Naive B cell (primary cell): Measurements from ENCODE around the gene PVALEF. TPM values are rescaled to one million over a fixed set of nuclear protein-coding genes. Genes with fewer than 3 reads are reported as not detected.
"Not testable (repeated sequence)": the region's sequence is repeated elsewhere in the genome, so short reads cannot be mapped to it uniquely, and the experiment has no call there.

Source experiments
- ATAC-seq, 2 donors: fragments of 150-1000 bp; cut with Tn5 transposase; 2 replicates each; pipeline ENCODE4 v1.10.0; 2021; ENCODE audit warnings: low read depth in 2 of 2, mild to moderate bottlenecking in 2 of 2, moderate library complexity in 2 of 2
- DNase-seq: peaks from one replicate; pipeline ENCODE4 v3.0.0; 2022
- H3K27ac Mint-ChIP-seq, 6 donors: one replicate each; pipeline ENCODE4 v1.8.0; 2020 to 2022; ENCODE audit warnings: mild to moderate bottlenecking in 6 of 6, mixed read lengths in 6 of 6, moderate library complexity in 5 of 6, inconsistent platforms in 2 of 6
- H3K27me3 Mint-ChIP-seq, 3 donors: one replicate each; pipeline ENCODE4 v1.8.0; 2021 to 2022; ENCODE audit warnings: mixed read lengths in 3 of 3, mild to moderate bottlenecking in 1 of 3
- H3K36me3 Mint-ChIP-seq, 2 donors: one replicate each; pipeline ENCODE4 v1.8.0; 2020 to 2022; ENCODE audit warnings: mixed read lengths in 2 of 2, inconsistent platforms in 1 of 2, mild to moderate bottlenecking in 1 of 2
- H3K4me1 Mint-ChIP-seq, 3 donors: one replicate each; pipeline ENCODE4 v1.8.0; 2020 to 2022; ENCODE audit warnings: mixed read lengths in 3 of 3, inconsistent platforms in 1 of 3, mild to moderate bottlenecking in 1 of 3, moderate library complexity in 1 of 3
- H3K4me3 Mint-ChIP-seq, 8 donors: one replicate each; pipeline ENCODE4 v1.8.0; 2020 to 2022; ENCODE audit warnings: mild to moderate bottlenecking in 8 of 8, mixed read lengths in 8 of 8, moderate library complexity in 8 of 8, inconsistent platforms in 2 of 8
- H3K9me3 Mint-ChIP-seq, 7 donors: one replicate each; pipeline ENCODE4 v1.8.0; 2020 to 2022; ENCODE audit warnings: mixed read lengths in 7 of 7, mild to moderate bottlenecking in 5 of 7, inconsistent platforms in 2 of 7, moderate library complexity in 1 of 7
- polyA plus RNA-seq, 6 donors: library from polyadenylated mRNA; unstranded; fragments of 300-500 nt; fragmentation: Illumina TruSeq; gene quantifications; one replicate each; pipeline ENCODE4 v1.2.3, GENCODE V29; 2021; ENCODE audit warnings: low read depth in 6 of 6

Gene PVALEF
- polyA plus RNA-seq, 6 donors from 2014 or later = not detected

DNA sequence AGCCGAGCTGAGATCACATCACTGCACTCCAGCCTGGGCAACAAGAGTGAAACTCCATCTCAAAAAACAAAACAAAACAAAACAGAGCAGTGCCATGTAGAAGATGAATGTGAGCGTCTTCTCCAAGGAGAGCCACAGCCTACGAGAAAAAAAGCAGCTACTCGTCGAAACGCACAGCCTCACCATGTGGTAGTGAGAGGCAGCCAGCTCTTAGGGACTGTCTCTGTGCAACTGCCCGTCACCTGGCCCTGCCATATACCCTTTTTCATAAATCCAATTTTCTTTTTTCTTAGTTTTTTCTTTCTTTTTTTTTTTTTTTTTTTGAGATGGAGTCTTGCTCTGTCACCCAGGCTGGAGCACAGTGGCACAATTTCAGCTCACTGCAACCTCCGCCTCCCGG lies 11.3 kb upstream of the PVALEF start:
- ATAC-seq, H3K36me3 Mint-ChIP-seq, DNase-seq, H3K4me3 Mint-ChIP-seq, H3K4me1 Mint-ChIP-seq, H3K9me3 Mint-ChIP-seq: not testable (repeated sequence)
- peaks cover 5 to 34% (median 29%) of the 10 kb centered on the region in 3 donors for H3K27me3 Mint-ChIP-seq
- H3K27ac Mint-ChIP-seq = peak overlapping the region in 2 of 6 donors; percentile 75 to 78

DNA sequence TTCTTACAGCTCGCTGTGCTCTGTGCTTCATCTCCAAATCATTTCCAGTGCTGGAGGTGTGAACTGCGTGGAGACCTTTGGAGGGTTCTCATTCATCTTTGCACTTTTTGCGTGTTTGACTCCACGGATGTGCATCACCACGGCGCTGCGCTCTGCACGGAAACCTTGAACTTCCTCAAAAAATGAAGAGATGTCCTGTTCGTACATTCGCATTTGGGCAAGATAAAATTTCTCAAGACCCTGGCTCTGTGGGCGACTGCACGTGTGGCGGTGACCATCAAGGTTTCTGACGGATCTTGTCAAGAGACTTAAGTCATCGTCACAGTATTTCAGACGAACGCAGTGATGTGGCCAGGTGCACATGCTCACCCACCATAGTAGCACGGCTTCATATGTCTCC lies 10.3 kb upstream of the PVALEF start:
- DNase-seq (no peak), ATAC-seq (no peak)
- Mint-ChIP-seq H3K36me3 (no peaks in the 10 kb centered on the region), H3K27me3 (peaks cover 5 to 29% (median 25%) of the 10 kb centered on the region in 3 donors), H3K9me3 (peaks cover 0 to 1% (median 0%) of the 10 kb centered on the region in 7 donors), H3K4me1 (no peaks in the 10 kb centered on the region), H3K27ac (no peak overlapping the region), H3K4me3 (no peak overlapping the region)

DNA sequence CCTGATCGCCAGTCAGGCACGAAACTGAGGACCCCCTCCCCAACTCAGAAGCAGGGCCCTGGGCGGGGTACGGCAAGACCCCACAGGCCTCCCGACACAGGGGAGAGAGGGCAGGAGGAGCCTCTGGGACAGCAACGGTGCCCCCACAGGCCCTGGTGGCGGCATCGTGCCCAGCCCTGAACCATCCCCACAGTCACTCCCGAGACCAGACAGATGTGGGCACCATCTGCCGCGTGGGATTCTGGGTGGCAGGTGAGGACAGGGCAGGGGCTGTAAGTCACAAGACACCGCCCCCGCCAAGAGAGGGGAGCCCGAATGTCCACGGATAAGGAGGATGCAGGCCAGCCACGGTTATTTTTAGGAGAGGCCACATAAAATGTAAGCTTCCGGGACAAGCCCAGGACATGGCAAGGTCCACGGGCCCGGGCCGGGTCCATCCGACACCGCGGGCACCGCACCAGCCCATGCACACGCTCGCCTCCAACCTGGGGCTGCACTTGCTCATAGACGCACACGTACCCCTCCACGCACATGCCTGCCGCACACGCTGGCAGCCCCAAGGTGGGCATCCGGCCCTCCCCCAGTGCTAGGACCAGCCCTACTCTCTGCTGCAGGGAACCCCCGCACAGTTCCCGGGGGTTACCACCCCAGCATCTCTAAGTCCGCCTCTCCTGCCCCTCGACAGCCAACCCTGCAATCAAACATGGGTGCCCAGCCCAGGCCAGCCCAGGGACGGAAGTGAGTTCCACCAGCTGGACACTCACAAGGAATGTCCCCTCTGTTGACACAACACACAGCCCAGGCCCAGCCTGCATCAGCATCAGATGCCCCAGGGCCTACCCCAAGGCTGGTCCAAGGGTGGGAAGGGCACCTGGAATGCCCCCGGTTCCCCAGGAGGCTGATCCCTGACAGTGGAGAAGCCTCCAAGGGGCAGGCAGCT lies 8.2 kb upstream of the PVALEF start:
- Mint-ChIP-seq H3K9me3 (no peaks in the 10 kb centered on the region), H3K36me3 (peaks cover 0 to 7% of the 10 kb centered on the region in 2 donors), H3K4me3 (peak overlapping the region in 1 of 8 donors; percentile 44), H3K27ac (no peak overlapping the region), H3K27me3 (peaks cover 10 to 33% (median 20%) of the 10 kb centered on the region in 3 donors), H3K4me1 (peaks cover 0 to 5% (median 4%) of the 10 kb centered on the region in 3 donors)
- DNase-seq (no peak), ATAC-seq (no peak)

DNA sequence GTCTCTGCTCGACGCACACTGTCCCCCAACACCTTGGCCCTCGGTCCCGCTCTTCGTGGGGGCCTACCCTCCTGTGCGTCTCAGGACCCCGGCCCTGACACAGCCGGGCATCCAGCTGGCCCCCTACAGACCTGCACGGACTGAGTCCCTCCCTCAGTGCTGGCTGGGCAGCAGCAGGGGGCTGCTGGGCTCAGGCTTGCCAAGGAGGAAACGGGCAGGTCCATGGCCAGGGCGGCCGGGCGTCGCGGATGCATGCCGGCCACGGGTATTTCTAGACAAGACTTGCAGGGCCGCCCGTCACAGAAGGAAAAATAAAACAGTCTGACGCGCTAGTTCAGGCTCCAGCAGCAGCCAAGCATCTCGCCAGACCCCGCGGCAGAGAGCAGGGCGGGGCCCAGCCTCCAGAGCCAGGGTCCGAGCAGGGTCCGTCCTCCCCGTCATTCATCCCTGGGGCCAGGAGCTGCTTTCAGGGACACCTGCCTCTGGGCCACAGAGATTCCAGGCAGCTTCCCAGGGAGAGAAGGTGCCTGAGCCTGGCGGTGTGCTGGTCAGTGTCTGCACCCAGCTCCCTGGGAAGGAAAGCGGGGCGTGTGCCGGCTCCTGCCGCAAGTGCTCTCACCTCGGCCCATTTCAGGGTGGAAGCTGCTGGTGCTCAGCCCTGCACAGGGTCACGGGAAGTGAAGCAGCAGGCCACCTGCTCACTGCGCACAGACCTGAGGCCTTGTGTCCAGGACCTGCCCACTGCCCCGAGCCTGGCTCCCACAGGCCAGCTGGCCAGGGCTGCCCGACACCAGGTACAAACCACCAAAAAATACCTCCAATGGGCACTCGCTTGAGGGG lies 7.2 kb upstream of the PVALEF start:
- H3K27ac Mint-ChIP-seq = no peak overlapping the region
- H3K36me3 Mint-ChIP-seq = peaks cover 0 to 7% of the 10 kb centered on the region in 2 donors
- H3K4me1 Mint-ChIP-seq = peaks cover 0 to 5% (median 4%) of the 10 kb centered on the region in 3 donors
- H3K27me3 Mint-ChIP-seq = peaks cover 10 to 39% (median 26%) of the 10 kb centered on the region in 3 donors
- H3K4me3 Mint-ChIP-seq = no peak overlapping the region
- no peaks in the 10 kb centered on the region for H3K9me3 Mint-ChIP-seq
- no peak for ATAC-seq
- DNase-seq = no peak

DNA sequence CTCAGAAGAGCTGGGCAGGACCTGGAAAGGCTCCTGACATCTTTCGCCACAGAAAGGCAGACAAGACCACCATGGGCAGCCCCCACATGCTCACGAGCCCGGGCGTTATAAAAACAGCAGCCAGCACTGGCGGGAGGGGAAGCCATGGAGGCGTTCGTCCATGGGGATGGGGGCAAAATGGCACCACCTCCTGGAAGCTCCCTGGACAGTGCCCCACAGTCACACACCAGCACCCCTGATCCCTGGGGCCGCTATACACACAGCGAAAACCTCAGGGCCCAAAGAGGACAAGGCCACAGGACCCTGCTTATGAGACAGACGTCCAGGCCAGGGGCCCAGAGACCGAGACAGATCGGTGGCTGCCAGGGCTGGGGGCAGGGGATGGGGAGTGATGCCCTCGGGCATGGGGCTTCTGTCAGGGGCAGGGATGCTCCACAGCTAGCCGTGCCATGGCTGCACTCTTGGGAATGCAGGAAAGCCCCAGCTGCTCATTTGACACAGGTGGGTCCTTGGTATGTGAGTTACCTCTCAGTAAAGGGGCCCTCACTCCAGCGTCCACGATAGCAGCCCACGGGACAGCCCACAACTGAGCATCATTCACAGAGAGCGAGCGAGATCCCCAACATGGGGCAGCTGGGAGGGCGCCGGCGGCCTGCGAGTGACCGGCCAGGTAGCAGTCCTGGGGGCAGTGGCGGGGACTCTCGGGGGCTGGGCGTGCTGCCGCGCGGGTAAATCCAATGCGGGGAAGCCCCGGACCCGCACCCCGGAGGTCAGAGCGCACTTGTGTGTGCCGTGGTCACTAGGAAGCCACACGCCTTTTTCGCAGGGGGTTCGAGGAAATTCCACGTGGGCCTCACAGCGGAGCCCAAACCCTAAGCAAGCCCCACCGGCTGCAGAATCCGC lies 6.4 kb upstream of the PVALEF start:
- ATAC-seq (no peak), DNase-seq (no peak)
- Mint-ChIP-seq H3K36me3 (peaks cover 0 to 7% of the 10 kb centered on the region in 2 donors), H3K27me3 (peaks cover 4 to 42% (median 33%) of the 10 kb centered on the region in 3 donors), H3K9me3 (no peaks in the 10 kb centered on the region), H3K4me1 (peaks cover 0 to 5% (median 4%) of the 10 kb centered on the region in 3 donors), H3K4me3 (no peak overlapping the region), H3K27ac (no peak overlapping the region)

DNA sequence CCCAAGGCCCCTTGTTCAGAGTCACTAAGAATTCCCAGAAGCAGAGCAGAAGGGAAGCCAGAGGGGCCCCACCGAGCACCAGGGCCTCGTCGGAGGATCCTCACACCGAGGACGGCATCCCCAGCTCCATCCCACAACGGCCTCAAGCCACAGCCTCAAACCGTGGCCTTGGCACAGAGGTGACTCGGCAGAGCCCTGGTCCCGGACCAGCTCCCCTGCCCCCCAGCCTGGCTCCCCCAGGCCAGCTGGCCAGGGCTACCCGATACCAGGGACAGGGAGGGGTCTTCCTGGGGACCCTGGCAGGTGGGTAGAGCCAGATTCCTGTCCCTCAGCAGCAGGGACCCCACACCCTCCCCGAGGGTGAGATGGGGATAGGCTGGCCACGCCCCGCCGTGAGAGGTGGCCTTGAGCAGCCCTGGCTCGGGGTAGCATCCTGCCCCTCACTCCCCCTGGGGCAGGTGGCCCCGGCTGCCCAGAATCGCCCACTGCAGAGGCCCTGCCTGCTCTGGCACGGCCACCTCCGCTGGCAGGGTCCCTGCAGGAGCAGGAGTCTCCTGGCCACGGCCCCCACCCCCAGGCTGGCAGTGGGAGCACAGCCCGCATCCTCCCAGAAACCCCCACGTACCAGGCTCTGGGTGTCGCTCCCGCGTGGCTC lies 5.6 kb upstream of the PVALEF start:
- peaks cover 0 to 5% (median 4%) of the 10 kb centered on the region in 3 donors for H3K4me1 Mint-ChIP-seq
- no peak overlapping the region for H3K27ac Mint-ChIP-seq
- no peak for DNase-seq
- no peak for ATAC-seq
- H3K4me3 Mint-ChIP-seq = no peak overlapping the region
- H3K36me3 Mint-ChIP-seq = peaks cover 0 to 7% of the 10 kb centered on the region in 2 donors
- H3K9me3 Mint-ChIP-seq = no peaks in the 10 kb centered on the region
- H3K27me3 Mint-ChIP-seq = peaks cover 9 to 50% (median 41%) of the 10 kb centered on the region in 3 donors

DNA sequence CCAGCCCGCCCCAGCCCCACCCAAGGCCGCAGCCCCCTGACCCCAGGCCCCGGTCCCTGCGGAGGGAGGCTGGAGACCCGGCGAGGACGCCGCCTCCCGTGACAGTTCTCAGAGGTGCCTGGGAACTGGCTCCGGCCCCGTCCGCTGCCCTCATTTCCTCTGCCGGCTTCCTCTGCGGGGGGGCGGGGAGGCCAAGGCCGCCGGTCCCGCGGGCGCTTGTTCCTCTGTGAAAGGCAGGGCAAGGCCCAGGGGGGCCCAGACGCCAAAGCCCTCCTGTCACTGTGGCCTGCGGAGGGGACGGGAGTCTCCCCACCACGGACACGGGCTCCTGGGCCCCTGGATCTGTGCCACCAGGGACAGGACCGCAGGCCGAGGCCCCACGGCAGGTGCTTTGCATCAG lies 5.0 kb upstream of the PVALEF start:
- no peak overlapping the region for H3K4me3 Mint-ChIP-seq
- H3K4me1 Mint-ChIP-seq = peaks cover 0 to 5% (median 4%) of the 10 kb centered on the region in 3 donors
- no peak for DNase-seq
- ATAC-seq = no peak
- peaks cover 0 to 7% of the 10 kb centered on the region in 2 donors for H3K36me3 Mint-ChIP-seq
- peaks cover 9 to 55% (median 41%) of the 10 kb centered on the region in 3 donors for H3K27me3 Mint-ChIP-seq
- H3K9me3 Mint-ChIP-seq = no peaks in the 10 kb centered on the region
- peak overlapping the region in 1 of 6 donors; percentile 9 for H3K27ac Mint-ChIP-seq

DNA sequence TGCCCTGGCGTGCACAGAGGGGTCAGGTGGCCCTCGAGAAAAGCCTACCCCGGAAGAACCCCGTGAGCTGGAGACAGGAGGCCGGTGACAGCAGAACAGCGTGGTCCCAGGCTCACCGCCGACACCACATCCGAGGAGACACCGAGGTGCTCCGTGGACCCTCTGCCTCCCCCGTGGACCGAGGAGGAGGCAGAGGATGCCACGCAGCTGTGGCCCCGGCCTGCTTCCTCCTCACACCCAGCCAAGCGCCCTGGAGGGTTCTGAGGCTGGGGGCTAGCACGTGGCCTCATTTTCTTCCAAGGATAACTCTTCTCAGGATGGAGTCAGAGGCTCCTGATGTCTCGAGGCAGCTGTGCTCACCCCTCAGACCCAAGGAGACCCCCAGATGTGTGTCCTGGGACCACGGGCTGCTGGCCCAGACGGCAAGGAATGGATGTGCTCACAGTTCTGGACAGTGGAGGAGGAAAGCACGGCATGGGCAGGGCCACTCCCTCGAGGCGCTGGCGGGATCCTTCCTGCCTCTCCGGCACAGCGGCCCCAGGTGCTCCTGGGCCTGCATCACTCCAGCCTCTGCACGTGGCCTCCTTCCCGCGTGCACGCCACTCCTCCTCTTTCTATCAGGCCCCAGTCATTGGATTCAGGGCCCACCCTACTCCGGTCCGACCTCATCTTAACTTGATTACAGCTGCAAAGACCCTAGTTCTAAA lies 4.4 kb upstream of the PVALEF start:
- ATAC-seq (no peak), DNase-seq (no peak)
- peaks cover 0 to 5% (median 4%) of the 10 kb centered on the region in 3 donors for H3K4me1 Mint-ChIP-seq
- H3K9me3 Mint-ChIP-seq = no peaks in the 10 kb centered on the region
- H3K36me3 Mint-ChIP-seq = peaks cover 0 to 7% of the 10 kb centered on the region in 2 donors
- peak overlapping the region in 2 of 8 donors; percentile 9 to 10 for H3K4me3 Mint-ChIP-seq
- H3K27ac Mint-ChIP-seq = no peak overlapping the region
- peaks cover 9 to 58% (median 41%) of the 10 kb centered on the region in 3 donors for H3K27me3 Mint-ChIP-seq

DNA sequence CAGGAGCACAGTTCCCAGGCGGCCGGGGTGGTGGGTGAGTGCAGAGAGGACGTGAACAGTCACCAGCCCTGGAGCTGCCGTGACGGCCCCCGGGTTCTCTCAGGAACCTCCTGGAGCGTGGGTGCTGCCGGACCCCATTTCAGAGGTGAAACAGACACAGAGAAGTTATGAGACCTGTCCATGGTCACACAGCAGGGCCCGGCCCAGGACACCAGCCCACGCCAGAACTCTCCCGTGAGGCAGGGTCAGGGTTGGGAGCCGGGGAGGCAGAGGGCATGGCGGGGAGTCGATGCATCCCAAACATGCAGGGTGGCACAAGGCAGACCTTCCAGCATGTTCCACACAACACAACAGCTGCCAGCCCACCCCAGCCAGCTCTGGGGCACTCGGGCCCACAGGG lies 3.8 kb upstream of the PVALEF start:
- DNase-seq = no peak
- ATAC-seq = no peak
- Mint-ChIP-seq H3K27me3 (peaks cover 9 to 59% (median 41%) of the 10 kb centered on the region in 3 donors), H3K36me3 (peaks cover 0 to 7% of the 10 kb centered on the region in 2 donors), H3K4me3 (peak overlapping the region in 1 of 8 donors; percentile 9), H3K27ac (no peak overlapping the region), H3K9me3 (no peaks in the 10 kb centered on the region), H3K4me1 (peaks cover 0 to 5% (median 4%) of the 10 kb centered on the region in 3 donors)

DNA sequence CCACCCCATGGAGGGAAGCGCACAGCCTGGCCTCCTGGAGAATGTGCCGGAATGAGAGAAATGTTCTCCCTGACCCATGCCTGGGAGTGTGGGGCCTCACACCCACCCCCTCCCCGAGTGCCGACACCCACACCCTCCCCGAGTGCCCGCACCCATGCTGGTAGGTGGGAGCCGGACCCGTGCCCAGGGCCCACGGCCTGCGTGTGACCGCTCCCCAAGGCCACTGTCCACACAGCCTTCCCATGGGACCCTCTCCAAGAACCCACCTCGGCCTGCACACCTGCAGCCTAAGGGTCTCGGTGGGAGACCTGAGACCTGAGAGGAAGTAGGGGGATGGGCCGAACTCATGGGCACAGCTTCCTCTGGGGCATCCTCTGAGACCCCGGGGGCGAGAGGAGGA lies 3.3 kb upstream of the PVALEF start:
- H3K36me3 Mint-ChIP-seq = peaks cover 0 to 7% of the 10 kb centered on the region in 2 donors
- peaks cover 0 to 5% (median 4%) of the 10 kb centered on the region in 3 donors for H3K4me1 Mint-ChIP-seq
- no peak overlapping the region for H3K27ac Mint-ChIP-seq
- H3K27me3 Mint-ChIP-seq = peaks cover 9 to 63% (median 43%) of the 10 kb centered on the region in 3 donors
- DNase-seq (no peak), ATAC-seq (no peak)
- H3K4me3 Mint-ChIP-seq = no peak overlapping the region
- no peaks in the 10 kb centered on the region for H3K9me3 Mint-ChIP-seq

DNA sequence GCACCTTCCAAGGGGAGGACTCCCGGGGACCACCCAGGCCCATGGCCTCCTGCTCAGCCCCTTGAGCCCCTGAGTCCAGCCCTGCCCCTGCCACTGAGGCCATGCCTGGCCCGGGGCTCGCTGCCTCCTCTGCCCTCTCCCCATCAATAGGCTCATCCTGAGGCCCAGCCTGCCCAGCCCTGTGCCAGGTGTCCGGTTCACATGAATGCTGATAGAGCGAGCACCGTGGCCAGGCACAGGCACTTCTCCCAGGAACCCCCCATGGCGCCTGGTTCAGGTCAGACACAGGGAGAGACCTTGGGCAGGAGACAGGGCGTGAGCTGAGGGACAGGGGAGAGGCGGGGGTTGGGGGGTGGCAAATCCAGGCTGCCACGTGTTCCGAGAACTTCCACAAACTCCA lies 2.8 kb upstream of the PVALEF start:
- Mint-ChIP-seq H3K27me3 (peaks cover 9 to 68% (median 48%) of the 10 kb centered on the region in 3 donors), H3K4me3 (peak overlapping the region in 1 of 8 donors; percentile 44), H3K9me3 (no peaks in the 10 kb centered on the region), H3K36me3 (peaks cover 0 to 7% of the 10 kb centered on the region in 2 donors), H3K27ac (no peak overlapping the region), H3K4me1 (peaks cover 1 to 5% (median 4%) of the 10 kb centered on the region in 3 donors)
- ATAC-seq = no peak
- DNase-seq = no peak
